ENCODE results near the gene SCMH1.

SCMH1 gene

DNA sequence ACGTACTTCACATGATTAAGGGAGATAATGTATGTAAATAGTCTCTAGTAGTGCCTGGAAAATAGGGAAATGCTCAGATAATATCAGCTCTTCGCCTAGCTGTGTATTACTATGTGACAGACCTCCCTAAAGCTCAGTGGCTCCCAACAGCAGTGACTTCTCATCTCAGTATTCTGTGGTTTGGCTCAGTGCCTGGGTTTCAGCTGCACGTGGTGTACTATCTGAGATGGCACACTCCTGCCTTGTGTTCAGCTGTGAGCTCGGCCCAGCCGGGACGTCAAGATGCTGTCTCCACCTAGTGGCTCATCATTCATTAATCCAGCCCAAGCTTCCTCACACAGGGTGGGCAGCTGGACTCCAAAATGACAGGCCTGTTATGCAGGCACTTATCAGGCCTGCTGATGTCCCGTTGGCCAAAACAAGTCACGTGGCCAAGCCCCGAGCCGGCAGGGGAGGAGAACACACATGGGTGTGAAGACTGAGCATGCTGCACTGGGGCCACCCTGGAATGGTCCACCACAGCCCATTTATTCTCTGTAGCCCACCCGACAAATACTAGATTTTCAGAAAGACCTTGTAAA is 238.4 kb downstream of the SCMH1 start:
- TF ChIP-seq POLR2A (IDR thresholded peaks at IDR 0.05; ENCODE audit: low read depth, low read length) (no peak), TAF1 (IDR thresholded peaks at IDR 0.05; ENCODE audit: borderline replicate concordance, low read depth, low read length) (no peak), POLR2AphosphoS5 (IDR thresholded peaks at IDR 0.05; ENCODE audit: low read depth, low read length) (peak; percentile 62; the same call in 1 of the 2 replicates)
- peak; percentile 82 for FAIRE-seq
- DNase-seq (ENCODE audit: insufficient read length) = peak; percentile 64

- FAIRE-seq = no peak
- 0 out of 2 replicates have a peak, but pooled peaks have one; percentile 36 for TF ChIP-seq POLR2A (IDR thresholded peaks at IDR 0.05; ENCODE audit: low read depth, low read length)
- no peak; the same call in 1 of the 2 replicates for TF ChIP-seq POLR2AphosphoS5 (IDR thresholded peaks at IDR 0.05; ENCODE audit: low read depth, low read length)
- DNase-seq (ENCODE audit: insufficient read length) = no peak
Observed at GRCh38 chr1:41003127-41003639, 238.9 kb downstream of the SCMH1 start.

DNA sequence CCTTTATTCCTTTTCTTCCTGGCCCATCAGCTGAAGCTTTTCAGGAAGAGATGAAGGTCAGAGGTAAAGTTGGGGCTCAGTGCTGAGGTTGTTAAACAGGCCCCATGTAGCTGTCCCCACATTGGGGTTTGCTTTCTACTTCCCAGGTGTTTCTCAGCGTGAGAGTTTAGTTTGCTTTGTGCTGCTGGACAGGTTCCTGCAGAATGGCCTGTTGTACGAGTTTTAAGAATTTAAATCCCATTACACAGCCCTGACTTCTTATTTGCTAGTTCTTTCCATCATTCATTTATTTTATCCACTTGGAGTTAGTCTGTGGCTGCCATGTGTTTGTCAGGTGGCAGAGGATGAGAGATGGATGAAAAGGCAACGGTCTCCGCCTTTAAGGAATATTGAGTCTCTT is 243.4 kb downstream of the SCMH1 start:
- FAIRE-seq (no peak), DNase-seq (ENCODE audit: insufficient read length) (no peak)
- no peak for TF ChIP-seq POLR2A (IDR thresholded peaks at IDR 0.05; ENCODE audit: low read depth, low read length)
- no peak for TF ChIP-seq TAF1 (IDR thresholded peaks at IDR 0.05; ENCODE audit: borderline replicate concordance, low read depth, low read length)
- TF ChIP-seq POLR2AphosphoS5 (IDR thresholded peaks at IDR 0.05; ENCODE audit: low read depth, low read length) = no peak

DNA sequence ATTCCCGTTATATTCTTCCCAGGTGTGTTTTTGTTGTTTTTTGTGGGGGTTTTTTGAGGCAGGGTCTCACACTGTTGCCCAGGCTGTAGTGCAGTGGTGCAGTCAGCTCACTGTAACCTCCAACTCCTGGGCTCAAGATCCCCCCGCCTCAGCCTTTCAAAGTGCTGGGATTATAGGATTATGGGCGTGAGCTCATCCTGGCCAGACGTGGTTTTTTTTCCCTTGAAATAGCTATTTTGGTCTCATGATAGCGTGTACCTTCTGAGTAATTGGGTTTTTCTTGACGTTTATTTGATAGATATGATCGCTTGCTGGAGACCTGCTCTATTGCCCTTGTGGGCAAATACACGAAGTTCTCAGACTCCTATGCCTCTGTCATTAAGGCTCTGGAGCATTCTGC is 245.0 kb downstream of the SCMH1 start:
- DNase-seq (ENCODE audit: insufficient read length) = no peak
- FAIRE-seq = no peak
- TF ChIP-seq POLR2AphosphoS5 (IDR thresholded peaks at IDR 0.05; ENCODE audit: low read depth, low read length) = no peak
- TF ChIP-seq TAF1 (IDR thresholded peaks at IDR 0.05; ENCODE audit: borderline replicate concordance, low read depth, low read length) = no peak
- TF ChIP-seq POLR2A (IDR thresholded peaks at IDR 0.05; ENCODE audit: low read depth, low read length) = no peak

- peak; percentile 23; the same call in 1 of the 2 replicates for TF ChIP-seq POLR2A (IDR thresholded peaks at IDR 0.05; ENCODE audit: low read depth, low read length)
- no peak for TF ChIP-seq TAF1 (IDR thresholded peaks at IDR 0.05; ENCODE audit: borderline replicate concordance, low read depth, low read length)
- peak; percentile 28; the same call in 1 of the 2 replicates for TF ChIP-seq POLR2AphosphoS5 (IDR thresholded peaks at IDR 0.05; ENCODE audit: low read depth, low read length)
- no peak for FAIRE-seq
- DNase-seq (ENCODE audit: insufficient read length) = no peak
Observed at GRCh38 chr1:40989066-40989465, 253.0 kb downstream of the SCMH1 start.

- TF ChIP-seq POLR2AphosphoS5 (IDR thresholded peaks at IDR 0.05; ENCODE audit: low read depth, low read length) (no peak), POLR2A (IDR thresholded peaks at IDR 0.05; ENCODE audit: low read depth, low read length) (no peak), TAF1 (IDR thresholded peaks at IDR 0.05; ENCODE audit: borderline replicate concordance, low read depth, low read length) (no peak)
- no peak for FAIRE-seq
- no peak for DNase-seq (ENCODE audit: insufficient read length)
Observed at GRCh38 chr1:40988280-40988679, 253.8 kb downstream of the SCMH1 start.

DNA sequence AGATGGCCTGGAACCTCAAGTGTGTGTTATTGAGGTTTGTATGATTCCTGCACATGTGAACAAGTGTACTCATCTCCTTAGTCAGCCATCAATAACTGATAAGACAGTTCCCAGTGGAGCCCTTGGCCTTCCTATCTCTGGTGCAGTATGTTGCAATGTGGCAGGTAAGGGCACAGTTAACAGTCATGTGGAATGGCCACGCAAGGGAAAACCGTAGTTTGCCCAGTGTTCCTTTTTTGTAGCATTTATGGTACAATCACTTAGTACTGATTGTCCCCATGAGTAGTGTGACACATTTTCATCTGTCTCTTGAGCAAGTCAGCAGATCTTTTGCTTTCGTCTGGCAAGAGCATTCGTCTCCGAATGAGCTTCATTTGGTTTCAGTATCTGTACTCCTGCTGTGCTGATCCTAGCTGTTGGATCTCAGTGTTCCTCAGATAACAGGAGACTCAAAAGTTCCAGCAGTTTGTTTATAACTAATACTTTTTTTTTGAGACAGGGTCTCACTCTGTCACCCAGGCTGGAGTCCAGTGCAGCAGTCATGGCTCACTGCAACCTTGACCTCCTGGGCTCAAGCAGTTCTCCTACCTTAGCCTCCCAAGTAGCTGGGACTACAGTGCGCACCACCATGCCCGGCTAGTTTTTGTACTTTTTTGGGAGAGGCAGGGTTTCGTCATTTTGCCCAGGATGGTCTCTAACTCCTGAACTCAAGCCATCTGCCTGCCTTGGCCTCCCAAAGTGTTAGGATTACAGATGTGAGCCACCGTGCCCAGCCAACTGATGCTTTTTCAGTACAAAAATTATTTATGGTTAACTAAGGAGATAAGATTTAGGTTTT is 254.4 kb downstream of the SCMH1 start:
- no peak for DNase-seq (ENCODE audit: insufficient read length)
- TF ChIP-seq POLR2A (IDR thresholded peaks at IDR 0.05; ENCODE audit: low read depth, low read length) (peak; percentile 26; the same call in 1 of the 2 replicates), TAF1 (IDR thresholded peaks at IDR 0.05; ENCODE audit: borderline replicate concordance, low read depth, low read length) (no peak)
- FAIRE-seq = no peak

DNA sequence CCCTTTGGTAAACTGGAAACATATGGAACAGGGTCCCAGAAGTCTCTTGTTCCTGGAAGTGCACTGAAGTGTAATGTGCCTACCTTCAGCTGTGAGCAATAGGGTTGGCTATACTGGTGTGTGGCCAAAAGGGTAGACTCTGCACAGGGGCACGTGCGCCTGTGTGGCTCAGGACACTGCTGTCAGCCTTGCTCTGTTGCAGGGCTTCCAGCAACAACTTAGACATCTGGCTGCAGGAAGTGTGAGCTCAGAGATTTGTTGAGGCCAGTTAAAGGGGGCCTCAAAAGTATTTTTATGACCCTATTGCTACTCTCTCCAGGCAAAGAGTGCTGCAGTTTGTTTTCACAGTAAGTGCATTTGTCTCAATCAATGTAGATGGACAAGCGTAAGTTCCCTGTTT is 255.2 kb downstream of the SCMH1 start:
- no peak for DNase-seq (ENCODE audit: insufficient read length)
- TF ChIP-seq POLR2AphosphoS5 (IDR thresholded peaks at IDR 0.05; ENCODE audit: low read depth, low read length) = no peak
- TF ChIP-seq TAF1 (IDR thresholded peaks at IDR 0.05; ENCODE audit: borderline replicate concordance, low read depth, low read length) = no peak
- TF ChIP-seq POLR2A (IDR thresholded peaks at IDR 0.05; ENCODE audit: low read depth, low read length) = no peak
- no peak for FAIRE-seq

DNA sequence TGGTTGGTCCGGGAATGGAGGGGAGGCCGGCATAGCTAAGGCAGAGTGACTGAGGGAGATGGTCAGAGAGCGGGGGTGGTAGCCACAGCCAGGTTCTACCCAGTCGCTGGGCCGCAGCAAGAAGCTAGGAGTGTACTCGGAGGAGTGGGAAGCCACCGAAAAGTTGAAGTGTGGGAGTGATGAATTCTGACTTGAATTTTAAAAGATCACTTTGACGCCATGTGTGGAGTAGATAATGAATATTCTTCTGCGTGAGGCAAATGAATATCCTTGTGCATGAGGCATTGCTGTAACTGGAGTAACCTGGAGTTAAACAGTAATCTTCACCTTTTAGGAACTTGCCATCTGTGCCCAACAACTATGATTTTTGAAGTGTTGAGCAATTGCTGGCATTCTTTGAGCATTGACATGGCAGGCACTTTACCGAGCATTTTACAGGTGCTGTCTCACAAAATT is 255.8 kb downstream of the SCMH1 start:
- DNase-seq (ENCODE audit: insufficient read length) = no peak
- TF ChIP-seq TAF1 (IDR thresholded peaks at IDR 0.05; ENCODE audit: borderline replicate concordance, low read depth, low read length) = no peak
- 0 out of 2 replicates have a peak, but pooled peaks have one; percentile 41 for TF ChIP-seq POLR2AphosphoS5 (IDR thresholded peaks at IDR 0.05; ENCODE audit: low read depth, low read length)
- no peak for FAIRE-seq

DNA sequence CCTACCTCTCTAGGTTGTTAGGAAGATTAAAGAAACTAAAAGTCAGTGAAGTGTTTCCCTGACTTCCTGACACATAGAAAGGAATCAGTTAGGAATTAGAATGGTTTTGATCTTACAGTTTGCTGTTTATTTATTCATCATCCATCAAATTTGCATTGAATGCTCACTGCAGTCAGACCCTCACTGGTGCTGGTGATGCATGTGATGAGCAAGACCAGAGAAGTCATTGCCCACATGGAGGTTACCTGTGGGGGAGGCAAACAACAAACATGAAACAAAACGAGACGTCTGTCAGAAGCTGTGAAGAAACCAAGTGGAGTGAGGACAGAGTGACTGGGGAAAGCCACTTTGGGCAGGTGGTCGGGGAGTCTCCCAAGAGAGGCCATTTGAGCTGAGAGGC is 256.2 kb downstream of the SCMH1 start:
- TF ChIP-seq POLR2AphosphoS5 (IDR thresholded peaks at IDR 0.05; ENCODE audit: low read depth, low read length) (no peak), TAF1 (IDR thresholded peaks at IDR 0.05; ENCODE audit: borderline replicate concordance, low read depth, low read length) (no peak), POLR2A (IDR thresholded peaks at IDR 0.05; ENCODE audit: low read depth, low read length) (no peak)
- FAIRE-seq = no peak
- DNase-seq (ENCODE audit: insufficient read length) = no peak

- no peak for TF ChIP-seq POLR2AphosphoS5 (IDR thresholded peaks at IDR 0.05; ENCODE audit: low read depth, low read length)
- no peak for TF ChIP-seq POLR2A (IDR thresholded peaks at IDR 0.05; ENCODE audit: low read depth, low read length)
- no peak for TF ChIP-seq TAF1 (IDR thresholded peaks at IDR 0.05; ENCODE audit: borderline replicate concordance, low read depth, low read length)
- DNase-seq (ENCODE audit: insufficient read length) = no peak
- no peak for FAIRE-seq
Observed at GRCh38 chr1:40985161-40985560, 256.9 kb downstream of the SCMH1 start.

DNA sequence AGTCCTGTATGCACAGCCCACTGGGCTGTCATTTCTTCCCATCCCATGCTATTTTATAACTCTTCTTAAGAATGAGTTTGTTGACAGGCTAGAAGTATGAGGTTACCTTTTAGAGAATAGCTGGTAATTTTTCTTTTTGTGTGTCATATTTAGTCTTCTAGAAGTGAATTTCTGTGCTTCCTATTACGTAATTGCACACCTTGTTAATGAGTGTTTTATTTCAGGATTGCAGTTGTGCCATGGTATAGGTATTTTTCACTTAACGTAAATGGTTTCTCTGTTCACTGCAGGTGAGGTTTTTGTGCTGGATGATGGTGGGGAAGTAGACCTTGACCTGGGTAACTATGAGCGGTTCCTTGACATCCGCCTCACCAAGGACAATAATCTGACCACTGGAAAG is 257.6 kb downstream of the SCMH1 start:
- no peak for TF ChIP-seq POLR2A (IDR thresholded peaks at IDR 0.05; ENCODE audit: low read depth, low read length)
- TF ChIP-seq TAF1 (IDR thresholded peaks at IDR 0.05; ENCODE audit: borderline replicate concordance, low read depth, low read length) = no peak
- TF ChIP-seq POLR2AphosphoS5 (IDR thresholded peaks at IDR 0.05; ENCODE audit: low read depth, low read length) = no peak
- FAIRE-seq (no peak), DNase-seq (ENCODE audit: insufficient read length) (no peak)
